HG02943 (cell line): ENCODE data around the gene ARMC2.
"Not testable (repeated sequence)": the region's sequence is repeated elsewhere in the genome, so short reads cannot be mapped to it uniquely, and the experiment has no call there.

ENCODE experiments used
- ATAC-seq: cut with Tn5 transposase; IDR thresholded peaks from one replicate; pipeline ENCODE4 v1.9.1; 2021; ENCODE audit warnings: mild to moderate bottlenecking, low read depth, moderate library complexity; ENCODE audit not compliant: unreplicated experiment

The ARMC2 gene

DNA sequence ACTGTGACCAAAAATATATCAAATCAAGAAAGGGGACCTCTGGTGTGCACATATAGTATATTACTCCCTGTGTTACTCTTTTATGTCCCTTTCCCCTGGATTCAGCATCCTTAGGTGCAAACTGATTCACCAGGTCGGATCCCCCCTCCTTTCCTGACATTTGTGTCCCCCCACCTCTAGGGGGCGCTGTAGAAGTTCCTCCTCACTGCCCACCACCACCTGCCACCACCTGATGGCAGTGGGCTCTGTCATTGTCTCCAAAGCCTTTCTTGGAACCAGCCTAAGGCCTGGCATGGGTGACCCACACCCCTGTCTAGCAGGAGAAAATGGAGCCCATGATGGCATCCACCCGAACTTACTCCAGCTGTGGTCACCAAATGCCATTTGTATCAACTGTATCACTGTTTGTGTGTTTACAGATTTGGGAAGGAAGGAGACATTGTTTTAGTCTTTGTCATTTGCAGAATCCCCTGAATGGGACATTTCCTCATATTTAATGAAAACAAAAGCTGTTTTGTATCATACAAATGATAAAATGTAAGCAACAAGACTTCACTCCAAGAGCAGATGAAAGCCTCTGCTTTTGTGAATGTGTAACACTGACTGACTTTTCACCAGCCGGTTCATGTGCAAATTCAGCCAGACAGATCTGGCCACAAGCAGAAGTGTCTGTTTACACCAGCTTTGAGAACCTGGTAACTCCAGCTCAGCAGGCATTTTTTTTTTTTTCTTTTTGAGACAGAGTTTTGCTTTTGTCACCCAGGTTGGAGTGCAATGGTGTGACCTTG lies 66.2 kb downstream of the ARMC2 start:
- ATAC-seq, result no peak

DNA sequence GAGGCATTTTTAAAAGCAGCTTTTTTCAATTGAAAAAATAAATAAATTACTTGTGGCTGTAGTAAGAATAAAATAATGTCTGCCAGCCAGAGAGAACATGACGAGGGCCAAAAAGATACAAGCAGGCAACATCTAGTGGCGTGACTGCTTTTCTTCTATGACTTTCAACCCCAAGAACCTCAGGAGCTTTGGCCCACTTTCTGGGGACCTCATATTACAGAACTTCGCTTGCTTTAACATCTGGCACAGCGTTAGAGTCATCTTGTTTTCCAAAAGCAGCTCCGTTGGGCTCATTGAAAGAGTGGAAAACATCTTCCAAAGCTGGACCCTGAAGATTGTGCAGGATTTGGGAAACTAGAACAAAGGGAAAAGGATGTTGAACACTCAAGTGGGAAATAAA lies 67.0 kb downstream of the ARMC2 start:
- no peak for ATAC-seq

GRCh38 chr6:108916026-108916686 lies 67.9 kb downstream of the ARMC2 start:
- no peak for ATAC-seq

- ATAC-seq, result no peak
These were observed 72.5 kb downstream of the ARMC2 start for GRCh38 chr6:108920751-108921150.

DNA sequence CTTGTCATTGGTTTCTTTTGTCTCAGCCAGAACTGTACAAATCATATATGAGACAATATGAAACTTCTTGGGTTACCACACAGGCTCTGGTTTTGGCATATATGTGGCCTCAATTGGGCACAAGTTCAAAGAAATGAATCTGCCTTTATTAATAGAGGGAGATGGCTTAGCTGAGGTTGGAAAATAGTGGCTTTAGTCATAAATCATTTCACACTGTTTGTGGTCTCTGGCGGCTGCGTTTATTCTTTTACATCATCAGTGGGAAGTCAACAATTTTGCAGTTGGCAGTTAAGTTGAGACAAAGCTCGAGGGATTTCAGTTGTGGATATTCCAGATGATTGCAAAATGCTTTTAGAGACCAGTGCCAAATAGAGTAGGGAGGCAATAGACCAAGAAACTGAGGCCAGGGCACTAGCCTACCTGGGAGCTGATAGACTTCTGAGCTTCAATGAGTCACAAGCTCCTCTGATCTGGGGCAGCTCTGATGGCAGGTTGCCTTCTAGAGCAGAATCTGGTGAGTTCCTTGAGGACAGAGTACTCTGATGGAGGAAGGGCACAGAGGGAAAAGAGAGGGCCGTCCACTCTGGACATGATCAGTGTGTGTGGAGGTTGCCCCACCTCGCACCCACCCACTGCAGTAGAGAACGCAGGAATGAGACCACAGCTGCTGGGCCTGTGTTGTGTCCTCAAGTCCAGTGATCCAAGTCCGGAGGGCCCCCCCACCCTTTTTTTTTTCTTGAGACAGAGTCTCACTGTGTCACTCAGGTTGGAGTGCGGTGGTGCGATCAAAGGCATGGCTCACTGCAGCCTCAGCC lies 73.5 kb downstream of the ARMC2 start:
- no peak for ATAC-seq

DNA sequence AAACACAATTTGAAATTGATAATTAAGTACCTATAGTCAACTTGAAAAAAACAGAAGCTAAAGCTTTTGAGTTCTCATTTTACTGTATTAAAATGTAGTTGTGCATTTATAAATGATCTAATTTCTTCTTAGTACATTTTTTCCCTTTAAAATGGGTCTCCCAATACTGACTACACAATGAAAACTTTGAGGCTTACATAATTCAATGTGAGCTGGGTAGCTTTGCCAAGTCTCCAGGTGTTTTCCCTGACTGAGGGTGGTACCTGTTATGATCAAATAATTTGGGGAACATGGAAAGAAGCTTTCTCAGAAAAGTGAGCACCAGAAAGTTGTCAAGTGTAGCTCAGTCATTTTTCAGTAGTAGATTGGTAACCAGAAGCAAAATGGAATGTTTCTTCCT lies 74.3 kb downstream of the ARMC2 start:
- no peak for ATAC-seq

- ATAC-seq, result no peak
These were observed 79.7 kb downstream of the ARMC2 start for GRCh38 chr6:108927927-108928326.

- ATAC-seq, result no peak
These were observed 80.4 kb downstream of the ARMC2 start for GRCh38 chr6:108928650-108929049.

DNA sequence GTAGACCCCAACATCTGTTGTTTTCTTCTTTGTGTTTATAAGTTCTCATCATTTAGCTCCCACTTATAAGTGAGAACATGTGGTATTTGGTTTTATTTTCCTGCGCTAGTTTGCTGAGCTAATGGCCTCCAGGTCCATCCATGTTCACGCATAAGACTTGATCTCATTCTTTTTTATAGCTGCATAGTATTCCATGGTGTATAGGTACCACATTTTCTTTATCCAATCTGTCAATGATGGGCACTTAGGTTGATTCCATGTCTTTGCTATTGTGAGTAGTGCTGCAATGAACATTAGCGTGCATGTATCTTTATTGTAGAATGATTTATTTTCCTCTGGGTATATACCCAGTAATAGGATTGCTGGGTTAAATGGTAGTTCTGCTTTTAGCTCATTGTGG lies 82.9 kb downstream of the ARMC2 start:
- not testable (repeated sequence) for ATAC-seq

- no peak for ATAC-seq
These were observed 88.9 kb downstream of the ARMC2 start for GRCh38 chr6:108937170-108937569.

DNA sequence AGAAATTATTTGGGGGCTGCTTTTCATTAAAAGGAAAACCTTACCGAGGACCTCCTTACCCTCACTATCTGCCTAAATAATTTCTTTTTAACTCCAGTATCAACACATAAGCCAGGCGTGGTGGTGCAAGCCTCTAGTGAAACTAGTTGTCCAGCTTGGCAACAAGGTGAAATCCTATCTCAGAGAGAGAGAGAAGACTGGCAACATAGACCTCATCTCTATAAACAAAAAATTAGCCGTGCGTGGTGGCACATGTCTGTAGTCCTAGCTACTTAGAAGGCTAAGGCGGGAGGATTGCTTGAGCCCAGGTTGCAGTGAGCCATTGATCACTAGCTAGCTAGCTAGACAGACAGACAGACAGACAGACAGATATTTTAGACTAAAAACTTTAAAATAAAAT lies 92.5 kb downstream of the ARMC2 start:
- ATAC-seq, result no peak

DNA sequence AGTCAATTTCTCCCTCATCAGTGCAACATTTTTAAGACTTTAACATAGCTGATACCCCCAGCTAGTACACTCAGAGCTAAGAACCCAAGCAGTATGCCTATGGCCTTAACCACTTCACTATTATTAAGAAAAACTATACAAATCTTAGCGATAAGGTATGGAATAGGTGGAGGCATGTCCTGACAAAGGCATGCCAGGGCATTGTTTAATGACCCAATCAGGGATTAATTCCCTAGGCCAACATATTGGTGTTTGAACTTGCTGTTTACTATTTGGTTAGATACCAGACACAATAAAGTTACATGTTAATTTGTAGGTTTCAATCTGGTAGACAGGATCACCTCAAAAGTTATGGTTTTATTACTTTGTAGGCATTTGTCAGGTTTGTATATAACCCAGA lies 93.1 kb downstream of the ARMC2 start:
- no peak for ATAC-seq

DNA sequence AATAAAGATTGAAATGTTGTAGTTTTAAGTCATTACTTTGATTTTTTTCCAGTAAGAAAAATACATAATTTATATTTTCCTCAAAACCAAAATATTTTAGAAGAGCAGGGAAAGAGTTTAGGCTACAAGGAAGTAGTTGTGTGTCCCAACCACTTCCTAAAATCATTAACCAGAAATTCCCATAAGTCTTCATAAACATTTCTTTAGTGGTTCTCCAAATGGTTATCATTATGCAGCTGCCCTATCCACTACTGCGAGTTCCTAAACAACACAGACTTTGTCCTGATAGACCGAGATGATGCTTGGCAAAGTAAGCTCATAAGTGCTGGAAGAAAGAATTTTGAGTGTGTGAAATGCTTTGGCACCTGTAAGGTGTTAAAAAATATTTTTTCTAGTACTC lies 93.6 kb downstream of the ARMC2 start:
- ATAC-seq, result no peak

DNA sequence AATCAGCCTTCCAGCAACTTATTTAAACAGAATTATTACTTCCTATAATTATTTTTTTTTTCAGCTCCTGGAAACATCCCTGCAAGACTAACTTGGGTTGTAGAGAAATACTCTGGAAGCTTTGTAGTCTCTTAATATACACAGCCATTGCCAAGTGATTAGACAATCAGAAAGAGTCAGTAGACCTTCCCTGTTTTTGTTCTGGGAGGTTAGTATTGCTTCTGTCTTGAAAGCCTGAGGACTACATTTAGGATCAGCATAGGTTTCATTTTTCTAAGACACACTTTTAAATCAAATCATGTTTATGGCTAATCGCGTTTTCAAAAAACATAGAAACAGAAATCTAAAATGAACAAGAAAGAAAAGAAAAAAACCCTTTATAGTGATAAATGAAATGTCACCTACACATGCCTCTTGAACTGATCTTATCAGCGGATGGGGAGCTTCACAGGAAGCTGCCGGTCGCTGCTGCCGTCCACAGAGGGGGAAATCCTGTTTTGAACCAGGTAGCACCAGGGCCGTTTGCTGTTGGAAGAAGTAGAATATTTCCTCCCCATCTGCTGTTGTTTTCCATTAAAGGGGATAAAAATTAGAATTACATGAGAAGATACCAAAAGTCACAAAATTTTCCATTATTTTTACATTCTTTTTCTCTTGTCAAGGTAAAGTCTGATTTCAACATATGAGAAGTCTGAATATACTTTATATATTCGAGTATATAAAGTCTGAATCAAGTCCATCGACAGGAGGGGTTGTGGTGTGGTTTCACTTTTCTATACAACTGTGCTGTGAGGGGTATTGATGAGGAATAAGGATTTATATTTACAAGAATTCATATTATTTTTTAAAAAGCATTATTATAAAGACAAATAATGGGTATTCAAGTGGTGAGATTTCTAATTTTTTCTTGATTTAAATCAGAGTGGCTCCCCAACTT lies 94.6 kb downstream of the ARMC2 start:
- ATAC-seq, result no peak

- no peak for ATAC-seq
These were observed 95.8 kb downstream of the ARMC2 start for GRCh38 chr6:108944071-108944470.

GRCh38 chr6:108944707-108945680 lies 96.8 kb downstream of the ARMC2 start:
- no peak for ATAC-seq

DNA sequence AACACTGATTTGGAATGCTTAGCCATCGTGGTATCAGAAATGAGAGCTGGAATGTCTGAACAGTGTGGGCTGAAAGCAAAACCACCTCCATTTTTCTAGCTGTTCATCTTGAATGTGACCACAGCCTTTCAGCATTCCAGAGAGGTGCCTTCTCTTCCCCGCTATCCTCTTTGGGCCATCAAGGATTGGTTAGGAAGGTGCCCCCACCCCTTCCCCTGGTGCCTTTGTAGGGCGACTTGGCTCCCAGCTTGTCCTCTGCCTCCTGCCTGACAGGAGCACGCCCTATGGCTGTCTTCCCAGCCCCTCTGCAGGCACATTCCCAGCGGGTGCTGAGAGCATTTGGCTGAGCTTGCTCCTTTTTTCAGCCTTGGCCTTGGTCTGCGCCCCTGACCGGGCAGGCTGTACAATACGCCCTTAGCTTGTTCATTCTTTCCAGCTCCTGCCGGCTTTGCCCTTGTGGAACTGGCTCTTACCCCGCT lies 97.5 kb downstream of the ARMC2 start:
- ATAC-seq, result no peak

GRCh38 chr6:108946695-108947094 lies 98.5 kb downstream of the ARMC2 start:
- no peak for ATAC-seq
